Measurements from ENCODE around the gene TMEM51.

Gene TMEM51

DNA sequence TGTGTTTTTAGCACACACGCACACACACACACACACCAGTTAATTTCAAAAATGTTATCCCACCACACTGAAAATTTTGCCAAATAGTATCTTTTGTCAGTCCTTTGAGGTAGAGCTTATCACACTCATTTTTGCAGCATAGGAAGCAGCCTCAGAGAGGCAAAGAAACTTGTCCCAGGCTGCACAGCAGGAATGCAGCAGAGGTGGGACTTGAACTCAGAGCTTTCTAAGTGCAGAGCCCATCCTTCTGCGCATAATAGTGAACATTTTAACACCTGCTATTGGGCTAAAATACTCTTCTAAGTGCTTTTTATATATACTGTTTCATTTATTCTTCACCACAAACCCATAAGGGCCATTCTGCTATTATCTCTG, 108.4 kb downstream of the TMEM51 start:
- TF ChIP-seq, protein P1, sequence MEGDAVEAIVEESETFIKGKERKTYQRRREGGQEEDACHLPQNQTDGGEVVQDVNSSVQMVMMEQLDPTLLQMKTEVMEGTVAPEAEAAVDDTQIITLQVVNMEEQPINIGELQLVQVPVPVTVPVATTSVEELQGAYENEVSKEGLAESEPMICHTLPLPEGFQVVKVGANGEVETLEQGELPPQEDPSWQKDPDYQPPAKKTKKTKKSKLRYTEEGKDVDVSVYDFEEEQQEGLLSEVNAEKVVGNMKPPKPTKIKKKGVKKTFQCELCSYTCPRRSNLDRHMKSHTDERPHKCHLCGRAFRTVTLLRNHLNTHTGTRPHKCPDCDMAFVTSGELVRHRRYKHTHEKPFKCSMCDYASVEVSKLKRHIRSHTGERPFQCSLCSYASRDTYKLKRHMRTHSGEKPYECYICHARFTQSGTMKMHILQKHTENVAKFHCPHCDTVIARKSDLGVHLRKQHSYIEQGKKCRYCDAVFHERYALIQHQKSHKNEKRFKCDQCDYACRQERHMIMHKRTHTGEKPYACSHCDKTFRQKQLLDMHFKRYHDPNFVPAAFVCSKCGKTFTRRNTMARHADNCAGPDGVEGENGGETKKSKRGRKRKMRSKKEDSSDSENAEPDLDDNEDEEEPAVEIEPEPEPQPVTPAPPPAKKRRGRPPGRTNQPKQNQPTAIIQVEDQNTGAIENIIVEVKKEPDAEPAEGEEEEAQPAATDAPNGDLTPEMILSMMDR (IDR thresholded peaks at IDR 0.05; ENCODE audit: extremely low read depth, insufficient read depth, missing control alignments) = no peak
- no peak for DNase-seq (ENCODE audit: low spot score)
- in situ Hi-C loops (cut with MboI; ENCODE audit: low pct_unique_long_range_greater_than_20kb, low sequenced_read_pairs, unreplicated experiment) = no loop called here

DNA sequence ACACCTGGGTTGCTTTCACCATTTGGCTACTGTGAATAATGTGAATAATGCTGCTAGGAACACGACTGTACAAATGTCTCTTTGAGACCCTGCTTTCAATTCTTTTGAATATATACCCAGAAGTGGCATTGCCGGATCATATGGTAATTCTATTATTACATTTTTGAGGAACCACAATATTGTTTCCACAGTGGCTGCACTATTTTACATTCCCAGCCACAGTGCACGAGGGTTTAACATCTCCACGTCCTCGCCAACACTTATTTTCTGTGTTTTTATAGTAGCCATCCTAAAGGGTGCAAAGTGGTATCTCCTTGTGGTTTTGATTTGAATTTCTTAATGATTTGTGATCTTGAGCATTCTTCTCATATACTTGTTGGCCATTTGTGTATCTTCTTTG, 109.2 kb downstream of the TMEM51 start:
- TF ChIP-seq, protein P1 (IDR thresholded peaks at IDR 0.05; ENCODE audit: extremely low read depth, insufficient read depth, missing control alignments) = no peak
- no peak for DNase-seq (ENCODE audit: low spot score)
- in situ Hi-C loops (cut with MboI; ENCODE audit: low pct_unique_long_range_greater_than_20kb, low sequenced_read_pairs, unreplicated experiment) = no loop called here

GRCh38 chr1:15264769-15265168, 111.2 kb downstream of the TMEM51 start:
- in situ Hi-C loops (cut with MboI; ENCODE audit: low pct_unique_long_range_greater_than_20kb, low sequenced_read_pairs, unreplicated experiment) = no loop called here
- DNase-seq (ENCODE audit: low spot score) = no peak
- TF ChIP-seq, protein P1 (IDR thresholded peaks at IDR 0.05; ENCODE audit: extremely low read depth, insufficient read depth, missing control alignments) = no peak

Data from GM13977 (cell line).